ENCODE data around the gene KRT4.

Gene KRT4

DNA sequence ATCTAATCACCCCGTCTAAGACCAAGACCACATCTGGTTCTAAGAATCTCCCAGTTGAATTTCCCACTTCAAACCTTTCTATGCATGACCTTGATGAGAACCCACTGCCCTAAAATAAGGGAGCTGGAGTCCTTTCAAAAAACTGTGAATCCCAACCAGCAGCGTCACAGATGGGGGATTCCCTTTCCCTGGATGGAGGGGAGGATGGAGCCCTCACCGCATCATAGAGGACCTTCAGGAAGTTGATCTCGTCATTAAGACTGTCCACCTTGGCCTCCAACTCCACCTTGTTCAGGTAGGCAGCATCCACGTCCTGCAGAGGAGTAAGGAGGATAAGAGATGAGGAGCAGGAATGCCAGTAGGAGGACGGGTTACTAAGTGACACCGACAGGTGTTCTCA, 4.8 kb downstream of the KRT4 start:
- no peak for DNase-seq (ENCODE audit: extremely low spot score)
- no peak for TF ChIP-seq FOXA1 (IDR thresholded peaks at IDR 0.05)
- TF ChIP-seq CTBP1 (IDR thresholded peaks at IDR 0.05; ENCODE audit: borderline replicate concordance), result no peak
- TF ChIP-seq, protein P1, sequence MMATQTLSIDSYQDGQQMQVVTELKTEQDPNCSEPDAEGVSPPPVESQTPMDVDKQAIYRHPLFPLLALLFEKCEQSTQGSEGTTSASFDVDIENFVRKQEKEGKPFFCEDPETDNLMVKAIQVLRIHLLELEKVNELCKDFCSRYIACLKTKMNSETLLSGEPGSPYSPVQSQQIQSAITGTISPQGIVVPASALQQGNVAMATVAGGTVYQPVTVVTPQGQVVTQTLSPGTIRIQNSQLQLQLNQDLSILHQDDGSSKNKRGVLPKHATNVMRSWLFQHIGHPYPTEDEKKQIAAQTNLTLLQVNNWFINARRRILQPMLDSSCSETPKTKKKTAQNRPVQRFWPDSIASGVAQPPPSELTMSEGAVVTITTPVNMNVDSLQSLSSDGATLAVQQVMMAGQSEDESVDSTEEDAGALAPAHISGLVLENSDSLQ (IDR thresholded peaks at IDR 0.05), result no peak
- ChIA-PET CTCF (no interaction called here), POLR2A (no interaction called here)

DNA sequence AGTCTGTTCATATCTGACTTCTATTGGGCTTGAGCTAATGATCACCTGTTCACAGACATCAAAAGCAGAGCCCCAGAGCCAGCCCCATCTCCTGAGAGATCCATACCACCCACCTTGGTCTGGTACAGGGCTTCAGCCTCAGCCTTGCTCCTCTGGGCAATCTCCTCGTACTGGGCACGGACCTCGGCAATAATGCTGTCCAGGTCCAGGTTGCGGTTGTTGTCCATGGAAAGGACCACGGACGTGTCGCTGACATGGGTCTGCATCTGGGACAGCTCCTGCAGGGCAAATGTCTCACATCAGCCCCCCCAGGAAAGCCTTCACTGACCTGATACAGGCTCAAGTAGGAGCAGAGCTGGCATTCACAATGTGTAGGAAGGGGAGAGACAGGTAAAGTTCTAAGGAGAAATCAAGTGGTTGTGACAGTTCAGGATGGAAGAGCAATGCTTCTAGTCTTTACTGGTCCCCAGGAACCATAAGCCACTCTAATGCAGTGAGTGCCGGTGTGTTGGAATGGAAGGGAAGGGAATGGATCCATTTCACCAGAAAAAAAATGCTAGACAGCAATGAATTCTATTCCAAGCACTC, 5.2 kb downstream of the KRT4 start:
- DNase-seq (ENCODE audit: extremely low spot score), result no peak
- CTCF ChIA-PET, result interaction anchor here (0.6 to 0.8 kb wide), 2 partner anchors 33 to 62 kb away, joined by 3 to 6 read pairs; no protein-coding TSS in a partner anchor
- TF ChIP-seq L3MBTL2 (conservative IDR thresholded peaks at IDR 0.05), result no peak
- no peak for TF ChIP-seq FOXM1 (IDR thresholded peaks at IDR 0.05; ENCODE audit: borderline replicate concordance)
- TF ChIP-seq LEF1 (IDR thresholded peaks at IDR 0.05; ENCODE audit: borderline replicate concordance), result no peak
- no peak for TF ChIP-seq TARDBP (IDR thresholded peaks at IDR 0.05)
- TF ChIP-seq ELF4 (IDR thresholded peaks at IDR 0.05), result no peak
- TF ChIP-seq CTBP1 (IDR thresholded peaks at IDR 0.05; ENCODE audit: borderline replicate concordance), result no peak
- TF ChIP-seq NFRKB (IDR thresholded peaks at IDR 0.05), result no peak
- no peak for TF ChIP-seq SUZ12 (IDR thresholded peaks at IDR 0.05)
- no peak for TF ChIP-seq ARNT (IDR thresholded peaks at IDR 0.05)
- no peak for TF ChIP-seq SP1 (IDR thresholded peaks at IDR 0.05)
- TF ChIP-seq FOXK2 (IDR thresholded peaks at IDR 0.05), result no peak
- no peak for TF ChIP-seq FOXA1 (IDR thresholded peaks at IDR 0.05)
- TF ChIP-seq HDGF (IDR thresholded peaks at IDR 0.05; ENCODE audit: borderline replicate concordance), result no peak
- TF ChIP-seq BHLHE40 (IDR thresholded peaks at IDR 0.05; ENCODE audit: borderline replicate concordance), result no peak
- TF ChIP-seq, protein P1 (IDR thresholded peaks at IDR 0.05), result no peak
- no peak for TF ChIP-seq ZNF384 (IDR thresholded peaks at IDR 0.05)
- POLR2A ChIA-PET, result no interaction called here

DNA sequence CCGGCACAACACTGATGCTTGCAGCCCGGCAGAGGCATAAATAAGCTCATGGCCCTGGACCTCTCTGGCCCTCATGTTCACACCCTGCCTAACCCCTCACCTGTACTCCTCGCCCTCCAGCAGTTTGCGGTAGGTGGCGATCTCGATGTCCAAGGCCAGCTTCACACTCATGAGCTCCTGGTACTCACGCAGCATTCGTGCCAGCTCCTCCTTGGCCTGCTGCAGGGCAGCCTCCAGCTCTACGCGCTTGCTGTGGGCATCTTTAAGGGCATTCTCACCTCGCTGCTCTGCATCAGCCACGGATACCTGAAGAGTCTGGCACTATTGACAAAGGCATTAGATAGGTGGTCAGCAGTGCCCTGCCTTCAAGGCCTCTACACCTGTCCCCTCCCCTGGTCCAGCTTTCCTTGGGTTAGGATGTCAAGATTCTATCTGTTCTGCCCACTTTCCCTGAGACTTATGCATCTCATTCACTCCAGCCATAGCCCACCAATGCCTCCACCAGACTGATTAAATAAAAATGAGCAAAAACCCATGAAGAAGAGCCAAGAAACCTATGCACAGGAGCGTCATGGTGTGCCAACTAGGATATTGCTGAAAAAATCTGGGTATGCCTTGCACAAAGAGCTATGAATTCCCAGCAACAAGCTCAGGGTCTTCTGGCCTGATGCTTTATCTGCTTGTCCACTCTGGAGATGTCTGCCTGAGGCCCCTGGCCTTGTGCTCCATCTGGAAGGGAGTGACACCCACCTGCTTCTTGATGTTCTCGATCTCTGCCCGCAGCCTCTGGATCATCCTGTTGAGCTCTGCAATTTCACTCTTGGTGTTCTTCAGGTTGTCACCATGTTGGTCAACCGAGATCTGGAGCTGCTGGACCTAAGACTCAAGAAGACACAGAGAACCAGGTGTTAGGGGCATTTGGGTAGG, 6.1 kb downstream of the KRT4 start:
- ChIA-PET POLR2A (no interaction called here), CTCF (interaction anchor here (0.8 kb wide), 1 partner anchor 63 kb away, joined by 3 read pairs; no protein-coding TSS in a partner anchor)
- no peak for TF ChIP-seq CTBP1 (IDR thresholded peaks at IDR 0.05; ENCODE audit: borderline replicate concordance)
- TF ChIP-seq L3MBTL2 (conservative IDR thresholded peaks at IDR 0.05), result no peak
- no peak for TF ChIP-seq SP1 (IDR thresholded peaks at IDR 0.05)
- no peak for TF ChIP-seq ZNF384 (IDR thresholded peaks at IDR 0.05)
- no peak for TF ChIP-seq FOXM1 (IDR thresholded peaks at IDR 0.05; ENCODE audit: borderline replicate concordance)
- no peak for TF ChIP-seq ELF4 (IDR thresholded peaks at IDR 0.05)
- TF ChIP-seq ARNT (IDR thresholded peaks at IDR 0.05), result no peak
- TF ChIP-seq HDGF (IDR thresholded peaks at IDR 0.05; ENCODE audit: borderline replicate concordance), result no peak
- TF ChIP-seq FOXA1 (IDR thresholded peaks at IDR 0.05), result no peak
- TF ChIP-seq TARDBP (IDR thresholded peaks at IDR 0.05), result no peak
- TF ChIP-seq FOXK2 (IDR thresholded peaks at IDR 0.05), result no peak
- TF ChIP-seq SUZ12 (IDR thresholded peaks at IDR 0.05), result no peak
- no peak for TF ChIP-seq LEF1 (IDR thresholded peaks at IDR 0.05; ENCODE audit: borderline replicate concordance)
- TF ChIP-seq BHLHE40 (IDR thresholded peaks at IDR 0.05; ENCODE audit: borderline replicate concordance), result no peak
- no peak for TF ChIP-seq NFRKB (IDR thresholded peaks at IDR 0.05)
- TF ChIP-seq, protein P1 (IDR thresholded peaks at IDR 0.05), result no peak
- no peak for DNase-seq (ENCODE audit: extremely low spot score)

DNA sequence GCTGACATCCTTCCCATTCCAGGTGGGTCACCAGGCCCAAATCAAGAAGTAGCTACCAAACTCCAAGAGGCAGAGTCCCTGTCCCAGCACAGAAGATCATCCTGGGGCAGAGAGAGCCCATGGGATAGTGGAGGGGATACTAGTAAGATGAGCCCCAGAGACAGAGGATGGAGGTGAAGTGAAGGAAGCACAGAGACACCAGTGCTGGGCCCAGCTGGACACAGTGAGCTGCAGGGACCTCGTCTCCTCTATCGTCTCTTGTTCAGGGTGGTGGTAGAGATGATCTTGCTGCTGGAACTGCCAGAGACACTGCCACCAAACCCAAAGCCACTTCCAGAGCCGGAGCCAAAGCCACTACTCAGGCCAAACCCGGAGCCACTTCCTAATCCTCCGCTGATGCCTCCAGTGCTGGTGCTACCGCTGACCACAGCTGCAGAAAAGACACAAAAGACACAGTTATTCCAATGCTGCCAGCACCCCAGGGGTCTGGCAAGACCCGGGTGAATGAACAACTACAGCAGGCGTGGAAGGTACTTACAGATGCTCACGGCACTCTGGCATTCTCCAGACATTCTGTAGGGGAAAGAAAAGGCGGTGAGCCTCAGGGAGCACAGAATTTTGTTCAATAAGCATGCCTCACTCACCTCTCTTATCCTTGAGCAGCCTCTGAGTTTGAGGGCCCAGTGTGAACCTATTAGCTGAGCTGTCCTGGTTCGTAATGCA, 6.9 kb downstream of the KRT4 start:
- DNase-seq (ENCODE audit: extremely low spot score), result no peak
- CTCF ChIA-PET, result no interaction called here
- POLR2A ChIA-PET, result no interaction called here
- TF ChIP-seq FOXK2 (IDR thresholded peaks at IDR 0.05), result no peak
- no peak for TF ChIP-seq FOXM1 (IDR thresholded peaks at IDR 0.05; ENCODE audit: borderline replicate concordance)
- TF ChIP-seq TARDBP (IDR thresholded peaks at IDR 0.05), result no peak
- no peak for TF ChIP-seq LEF1 (IDR thresholded peaks at IDR 0.05; ENCODE audit: borderline replicate concordance)
- TF ChIP-seq NFRKB (IDR thresholded peaks at IDR 0.05), result no peak
- no peak for TF ChIP-seq HDGF (IDR thresholded peaks at IDR 0.05; ENCODE audit: borderline replicate concordance)
- TF ChIP-seq, protein P1 (IDR thresholded peaks at IDR 0.05), result no peak
- no peak for TF ChIP-seq SUZ12 (IDR thresholded peaks at IDR 0.05)
- no peak for TF ChIP-seq ELF4 (IDR thresholded peaks at IDR 0.05)
- TF ChIP-seq FOXA1 (IDR thresholded peaks at IDR 0.05), result no peak
- TF ChIP-seq SP1 (IDR thresholded peaks at IDR 0.05), result no peak

Measured in HEK293T (cell line).